IMR-90 (cell line): ENCODE data around the gene NINJ2.

Experiments
- BHLHE40 ChIP-seq: fragments of 150-350 bp; IDR thresholded peaks from 2 replicates; pipeline ENCODE4 v1.6.1; 2016; ENCODE audit warnings: mild to moderate bottlenecking, low read depth, low read length
- CTCF ChIP-seq: conservative IDR thresholded peaks from 2 replicates; pipeline ENCODE4 v1.5.1; 2012; ENCODE audit warnings: mild to moderate bottlenecking, low read depth, low read length, improper control_type of control experiment
- FOS ChIP-seq: fragments of 150-350 bp; IDR thresholded peaks from 2 replicates; pipeline ENCODE4 v1.6.1; 2016; ENCODE audit warnings: low read depth, low read length
- NFE2L2 ChIP-seq: fragments of 150-350 bp; IDR thresholded peaks from 2 replicates; pipeline ENCODE4 v1.6.1; 2016; ENCODE audit warnings: low read depth, mild to moderate bottlenecking, low read length
- POLR2A ChIP-seq: IDR thresholded peaks from 2 replicates; pipeline ENCODE4 v1.6.1; 2012; ENCODE audit warnings: mild to moderate bottlenecking, low read depth, low read length
- RAD21 ChIP-seq: IDR thresholded peaks from 2 replicates; pipeline ENCODE4 v1.6.1; 2012; ENCODE audit warnings: low read length, improper control_type of control experiment
- RFX5 ChIP-seq: IDR thresholded peaks from 2 replicates; pipeline ENCODE4 v1.8.0; 2012; ENCODE audit warnings: low read depth, mild to moderate bottlenecking, low read length, moderate library complexity
- USF2 ChIP-seq: fragments of 150-350 bp; IDR thresholded peaks from 2 replicates; pipeline ENCODE4 v1.6.1; 2017; ENCODE audit warnings: mild to moderate bottlenecking, antibody characterized with exemption, low read length, low read depth

- TF ChIP-seq CTCF (no peak), RAD21 (no peak), RFX5 (no peak), POLR2A (no peak), BHLHE40 (no peak), FOS (no peak), USF2 (no peak), NFE2L2 (no peak)
Observed at GRCh38 chr12:613996-614395, 49.2 kb downstream of the NINJ2 start.
